ENCODE results near the gene DKK1.

DNA sequence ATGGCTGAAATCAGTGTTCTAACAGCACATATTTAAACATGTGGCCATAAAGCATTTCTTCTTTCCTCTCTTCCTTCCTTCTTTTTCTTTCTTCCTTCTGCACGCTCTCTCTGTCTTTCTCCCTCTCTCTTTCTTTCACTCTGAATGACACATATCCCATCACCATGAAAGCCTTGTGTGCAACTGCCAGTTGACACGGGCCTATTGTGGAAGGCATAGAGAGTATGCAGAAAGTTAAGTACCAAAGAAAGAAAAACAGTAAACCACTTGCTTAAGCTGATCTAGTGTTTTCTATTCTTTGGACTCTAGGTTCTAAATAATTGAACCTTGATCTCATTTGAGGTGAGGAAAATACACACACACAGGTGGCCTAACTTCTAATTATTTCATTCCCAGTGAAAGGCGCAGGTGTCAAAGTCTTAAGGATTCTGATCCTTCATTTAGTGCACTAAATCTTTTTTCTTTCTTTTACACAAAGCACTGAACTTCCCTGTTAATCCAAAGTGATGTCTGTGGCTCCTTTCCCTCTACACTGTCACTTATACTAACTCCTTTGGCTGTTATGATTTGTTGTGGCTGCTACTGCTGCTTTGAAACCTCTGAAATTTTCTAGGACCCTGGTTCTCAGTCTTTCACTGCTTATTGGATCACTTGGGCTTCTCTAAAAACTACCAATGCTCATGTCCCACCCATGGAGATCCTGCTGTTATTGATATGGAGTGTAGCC, 17.7 kb downstream of the DKK1 start:
- TF ChIP-seq, protein P1, sequence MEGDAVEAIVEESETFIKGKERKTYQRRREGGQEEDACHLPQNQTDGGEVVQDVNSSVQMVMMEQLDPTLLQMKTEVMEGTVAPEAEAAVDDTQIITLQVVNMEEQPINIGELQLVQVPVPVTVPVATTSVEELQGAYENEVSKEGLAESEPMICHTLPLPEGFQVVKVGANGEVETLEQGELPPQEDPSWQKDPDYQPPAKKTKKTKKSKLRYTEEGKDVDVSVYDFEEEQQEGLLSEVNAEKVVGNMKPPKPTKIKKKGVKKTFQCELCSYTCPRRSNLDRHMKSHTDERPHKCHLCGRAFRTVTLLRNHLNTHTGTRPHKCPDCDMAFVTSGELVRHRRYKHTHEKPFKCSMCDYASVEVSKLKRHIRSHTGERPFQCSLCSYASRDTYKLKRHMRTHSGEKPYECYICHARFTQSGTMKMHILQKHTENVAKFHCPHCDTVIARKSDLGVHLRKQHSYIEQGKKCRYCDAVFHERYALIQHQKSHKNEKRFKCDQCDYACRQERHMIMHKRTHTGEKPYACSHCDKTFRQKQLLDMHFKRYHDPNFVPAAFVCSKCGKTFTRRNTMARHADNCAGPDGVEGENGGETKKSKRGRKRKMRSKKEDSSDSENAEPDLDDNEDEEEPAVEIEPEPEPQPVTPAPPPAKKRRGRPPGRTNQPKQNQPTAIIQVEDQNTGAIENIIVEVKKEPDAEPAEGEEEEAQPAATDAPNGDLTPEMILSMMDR (IDR thresholded peaks at IDR 0.05) = no peak
- TF ChIP-seq POLR2A (IDR thresholded peaks at IDR 0.05) (no peak), EP300 (IDR thresholded peaks at IDR 0.05) (no peak), POLR2AphosphoS5 (IDR thresholded peaks at IDR 0.05) (no peak)

Measured in suprapubic skin (tissue), 4 donors.